ENCODE data around the gene NIPBL. TPM values are rescaled to one million over a fixed set of nuclear protein-coding genes. Genes with fewer than 3 reads are reported as not detected.

NIPBL gene
- polyA plus RNA-seq, 1 experiment: 37.0 TPM

- H3K27ac ChIP-seq (ENCODE audit: low read depth, low read length): no peak overlapping the region
- H3K4me3 ChIP-seq (ENCODE audit: low read depth, low read length): no peak overlapping the region
- DNase-seq (ENCODE audit: low read depth, low spot score): no peak
- ChIA-PET POLR2A (no interaction called here), CTCF (no interaction called here)
- no peaks in the 10 kb centered on the region for H3K27me3 ChIP-seq (ENCODE audit: control insufficient read depth, insufficient read depth, low read length)
- TF ChIP-seq CTCF (IDR thresholded peaks at IDR 0.05; ENCODE audit: low read depth, low read length): no peak
- no peaks in the 10 kb centered on the region for H3K9me3 ChIP-seq (ENCODE audit: control insufficient read depth, insufficient read depth, low read length)
These were observed 187.2 kb downstream of the NIPBL start for GRCh38 chr5:37063739-37064138.

GRCh38 chr5:37064442-37064841, 187.9 kb downstream of the NIPBL start:
- no peak for DNase-seq (ENCODE audit: low read depth, low spot score)
- H3K27me3 ChIP-seq (ENCODE audit: control insufficient read depth, insufficient read depth, low read length): no peaks in the 10 kb centered on the region
- ChIA-PET CTCF (no interaction called here), POLR2A (no interaction called here)
- H3K9me3 ChIP-seq (ENCODE audit: control insufficient read depth, insufficient read depth, low read length): no peaks in the 10 kb centered on the region
- H3K4me3 ChIP-seq (ENCODE audit: low read depth, low read length): no peak overlapping the region
- TF ChIP-seq CTCF (IDR thresholded peaks at IDR 0.05; ENCODE audit: low read depth, low read length): no peak
- no peak overlapping the region for H3K27ac ChIP-seq (ENCODE audit: low read depth, low read length)

GRCh38 chr5:37071487-37071886, 194.9 kb downstream of the NIPBL start:
- H3K4me3 ChIP-seq (ENCODE audit: low read depth, low read length): no peak overlapping the region
- POLR2A ChIA-PET: no interaction called here
- no peak for DNase-seq (ENCODE audit: low read depth, low spot score)
- no peaks in the 10 kb centered on the region for H3K27me3 ChIP-seq (ENCODE audit: control insufficient read depth, insufficient read depth, low read length)
- TF ChIP-seq CTCF (IDR thresholded peaks at IDR 0.05; ENCODE audit: low read depth, low read length): no peak
- CTCF ChIA-PET: interaction anchor here (0.5 kb wide), 1 partner anchor 656 kb away, joined by 5 read pairs; no protein-coding TSS in a partner anchor
- H3K9me3 ChIP-seq (ENCODE audit: control insufficient read depth, insufficient read depth, low read length): no peaks in the 10 kb centered on the region
- no peak overlapping the region for H3K27ac ChIP-seq (ENCODE audit: low read depth, low read length)

GRCh38 chr5:37071901-37072581, 195.5 kb downstream of the NIPBL start:
- H3K27ac ChIP-seq (ENCODE audit: low read depth, low read length): peak overlapping the region; percentile 58
- H3K9me3 ChIP-seq (ENCODE audit: control insufficient read depth, insufficient read depth, low read length): no peaks in the 10 kb centered on the region
- ChIA-PET POLR2A (no interaction called here), CTCF (no interaction called here)
- peak; percentile 39 for DNase-seq (ENCODE audit: low read depth, low spot score)
- no peak overlapping the region for H3K4me3 ChIP-seq (ENCODE audit: low read depth, low read length)
- no peaks in the 10 kb centered on the region for H3K27me3 ChIP-seq (ENCODE audit: control insufficient read depth, insufficient read depth, low read length)
- TF ChIP-seq CTCF (IDR thresholded peaks at IDR 0.05; ENCODE audit: low read depth, low read length): no peak

GRCh38 chr5:37075399-37075950, 198.9 kb downstream of the NIPBL start:
- no peak overlapping the region for H3K4me3 ChIP-seq (ENCODE audit: low read depth, low read length)
- H3K27ac ChIP-seq (ENCODE audit: low read depth, low read length): no peak overlapping the region
- ChIA-PET POLR2A (no interaction called here), CTCF (no interaction called here)
- no peak for DNase-seq (ENCODE audit: low read depth, low spot score)
- no peak for TF ChIP-seq CTCF (IDR thresholded peaks at IDR 0.05; ENCODE audit: low read depth, low read length)
- no peaks in the 10 kb centered on the region for H3K9me3 ChIP-seq (ENCODE audit: control insufficient read depth, insufficient read depth, low read length)
- H3K27me3 ChIP-seq (ENCODE audit: control insufficient read depth, insufficient read depth, low read length): no peaks in the 10 kb centered on the region
